MG63 (cell line): Measurements from ENCODE around the gene TSTD2. TPM values are rescaled to one million over a fixed set of nuclear protein-coding genes. Genes with fewer than 3 reads are reported as not detected.
"Not testable (repeated sequence)": the region's sequence is repeated elsewhere in the genome, so short reads cannot be mapped to it uniquely, and the experiment has no call there.

Experiments
- DNase-seq: peaks from one replicate; pipeline ENCODE4 v3.0.0-alpha.2; 2020
- H3K27me3 ChIP-seq: fragments of 250-450 bp; sonication (Bioruptor Pico); 2 replicates; pipeline ENCODE4 v1.5.1; 2020; ENCODE audit warnings: mild to moderate bottlenecking, moderate library complexity
- H3K36me3 ChIP-seq: fragments of 250-450 bp; sonication (Bioruptor Pico); 2 replicates; pipeline ENCODE4 v1.5.1; 2020; ENCODE audit warnings: mild to moderate bottlenecking, moderate library complexity
- H3K4me3 ChIP-seq: fragments of 250-450 bp; sonication (Bioruptor Pico); 2 replicates; pipeline ENCODE4 v1.5.1; 2020; ENCODE audit warnings: mild to moderate bottlenecking, moderate library complexity
- H3K9me3 ChIP-seq: fragments of 250-450 bp; sonication (Bioruptor Pico); 2 replicates; pipeline ENCODE4 v1.5.1; 2020; ENCODE audit warnings: mild to moderate bottlenecking, moderate library complexity
- total RNA-seq: library from RNA; depleted of rRNA; stranded (reverse); fragments of >200 nt; shearing (Covaris generic); gene quantifications from 2 replicates; pipeline ENCODE4 v1.2.3, GENCODE V29; 2014; ENCODE audit warnings: low replicate concordance

The TSTD2 gene
- total RNA-seq, 1 experiment from 2014 or later = 12.0 TPM

GRCh38 chr9:97638666-97639065, 5.5 kb upstream of the TSTD2 start:
- no peaks in the 10 kb centered on the region for H3K9me3 ChIP-seq
- no peaks in the 10 kb centered on the region for H3K27me3 ChIP-seq
- H3K36me3 ChIP-seq = peaks cover 46% of the 10 kb centered on the region
- no peak overlapping the region for H3K4me3 ChIP-seq
- DNase-seq = no peak

- no peaks in the 10 kb centered on the region for H3K9me3 ChIP-seq
- no peak overlapping the region for H3K4me3 ChIP-seq
- H3K27me3 ChIP-seq = no peaks in the 10 kb centered on the region
- DNase-seq = no peak
- H3K36me3 ChIP-seq = peaks cover 31% of the 10 kb centered on the region
Observed at GRCh38 chr9:97636903-97637302, 3.7 kb upstream of the TSTD2 start.

DNA sequence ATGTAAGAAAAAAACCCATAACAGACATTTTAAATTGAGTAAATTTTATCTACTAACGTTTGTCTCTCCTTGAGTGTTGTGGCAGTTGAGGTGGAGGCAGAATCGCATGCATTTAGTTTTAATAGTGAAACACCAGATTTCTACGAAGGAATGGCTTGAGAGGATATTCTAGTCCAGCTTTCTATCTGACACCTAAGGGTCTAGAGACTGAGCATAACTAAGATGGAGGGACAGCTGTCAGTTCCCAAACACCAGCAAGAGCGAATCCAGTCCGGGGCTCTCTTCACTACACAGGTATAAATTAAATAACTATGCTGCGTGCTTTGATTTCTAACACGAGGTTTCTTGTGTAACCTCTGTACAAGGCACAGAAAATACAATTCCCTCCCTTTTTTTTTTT, 1.9 kb upstream of the TSTD2 start:
- Histone ChIP-seq H3K27me3 (no peaks in the 10 kb centered on the region), H3K9me3 (no peaks in the 10 kb centered on the region), H3K4me3 (peak overlapping the region; percentile 94), H3K36me3 (peaks cover 16% of the 10 kb centered on the region)
- no peak for DNase-seq

DNA sequence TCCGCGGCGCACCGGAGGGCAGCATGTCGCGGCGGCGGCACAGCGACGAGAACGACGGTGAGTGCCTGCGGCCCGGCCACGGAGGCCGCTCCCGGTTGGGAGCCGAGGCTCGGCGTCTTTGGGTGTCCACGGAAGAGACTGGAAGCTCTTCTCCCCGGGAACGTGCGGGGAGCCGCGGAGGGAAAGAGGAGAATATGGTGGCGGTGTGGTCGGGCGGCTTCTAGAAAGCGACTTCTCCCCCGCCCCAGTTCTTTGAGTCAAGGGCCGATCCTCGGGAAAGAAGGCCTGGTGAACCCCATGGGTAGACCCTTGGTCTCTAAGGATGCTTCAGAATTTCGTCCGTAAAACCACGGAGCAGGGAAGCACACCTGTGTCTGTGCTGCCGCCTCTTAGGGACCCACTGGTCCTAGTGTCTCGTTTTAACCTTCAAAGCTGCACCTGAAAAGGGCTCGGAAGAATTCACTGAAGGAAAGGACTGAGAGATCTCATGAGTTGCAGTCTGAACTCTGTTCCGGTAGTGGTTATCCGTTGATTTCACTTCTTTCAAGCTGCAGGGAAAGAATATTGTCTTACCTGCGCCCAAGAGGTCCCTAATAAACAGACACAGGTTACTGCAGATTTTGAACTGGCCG, 807 bp upstream of the TSTD2 start:
- Histone ChIP-seq H3K4me3 (peak overlapping the region; percentile 94), H3K9me3 (no peaks in the 10 kb centered on the region), H3K36me3 (peaks cover 8% of the 10 kb centered on the region), H3K27me3 (no peaks in the 10 kb centered on the region)
- DNase-seq = no peak

- no peaks in the 10 kb centered on the region for H3K9me3 ChIP-seq
- DNase-seq = peak; percentile 37
- no peaks in the 10 kb centered on the region for H3K27me3 ChIP-seq
- peaks cover 5% of the 10 kb centered on the region for H3K36me3 ChIP-seq
- peak overlapping the region; percentile 94 for H3K4me3 ChIP-seq
Observed at GRCh38 chr9:97632248-97632984, 752 bp downstream of the TSTD2 start.

DNA sequence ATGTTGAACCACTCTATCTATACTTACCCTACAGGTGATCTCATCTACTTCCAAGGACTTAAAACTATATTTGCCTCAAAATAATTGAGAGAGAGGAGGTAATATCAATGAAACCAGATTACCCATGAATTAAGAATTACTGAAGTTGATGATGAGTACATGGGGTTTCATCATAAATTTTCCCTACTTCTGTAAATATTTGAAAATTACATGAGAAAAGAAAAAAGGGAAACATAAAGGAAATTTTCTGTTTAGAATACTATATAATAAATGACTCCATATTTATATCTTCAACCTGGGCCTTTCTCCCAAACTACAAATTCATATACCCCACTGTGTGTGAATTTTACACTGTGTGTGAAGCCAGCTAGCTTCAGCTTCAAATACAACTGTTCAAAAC, 2.6 kb downstream of the TSTD2 start:
- H3K4me3 ChIP-seq = no peak overlapping the region
- H3K27me3 ChIP-seq = no peaks in the 10 kb centered on the region
- peaks cover 14% of the 10 kb centered on the region for H3K36me3 ChIP-seq
- no peaks in the 10 kb centered on the region for H3K9me3 ChIP-seq
- DNase-seq = no peak

DNA sequence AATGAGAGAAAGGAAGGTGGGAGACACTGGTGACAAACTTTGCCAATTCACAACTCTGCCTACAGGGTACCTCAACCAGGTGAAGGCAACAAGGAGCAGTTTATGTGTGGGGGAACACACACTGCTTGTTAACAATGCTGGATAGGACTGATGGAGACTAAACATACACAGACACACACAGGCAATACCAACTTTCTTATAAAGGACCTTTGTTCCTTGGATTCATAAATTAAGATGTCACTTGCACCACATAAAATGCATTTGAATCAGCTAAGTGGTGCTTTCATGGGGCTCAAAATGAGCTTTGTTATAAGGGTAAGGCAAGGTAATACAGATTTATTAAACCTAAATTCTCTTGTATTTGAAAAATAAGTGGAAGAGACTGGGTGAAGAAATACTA, 4.0 kb downstream of the TSTD2 start:
- no peaks in the 10 kb centered on the region for H3K27me3 ChIP-seq
- no peak overlapping the region for H3K4me3 ChIP-seq
- no peak for DNase-seq

DNA sequence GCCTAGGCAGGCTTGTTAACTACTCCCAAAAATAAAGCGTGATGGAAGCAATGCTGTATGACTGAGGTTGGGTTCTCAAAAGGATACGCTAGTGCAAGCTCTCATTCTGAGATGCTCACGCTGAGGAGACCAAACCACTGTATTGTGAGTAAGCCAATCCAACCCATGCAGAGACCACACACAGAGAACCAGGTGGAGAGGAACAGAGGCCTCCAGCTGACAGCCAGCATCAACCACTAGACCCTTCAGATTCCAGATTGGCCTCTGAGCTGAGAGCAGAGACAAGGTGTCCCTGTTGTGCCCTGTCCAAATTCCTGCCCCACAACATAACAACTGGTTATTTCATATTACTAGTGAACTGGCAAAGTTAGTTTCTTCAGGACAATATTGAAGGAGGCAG, 4.5 kb downstream of the TSTD2 start:
- Histone ChIP-seq H3K9me3 (no peaks in the 10 kb centered on the region), H3K36me3 (peaks cover 27% of the 10 kb centered on the region), H3K4me3 (no peak overlapping the region), H3K27me3 (no peaks in the 10 kb centered on the region)
- DNase-seq = no peak

More for the DNA sequence above, 4.0 kb downstream of the TSTD2 start:
- H3K36me3 ChIP-seq = peaks cover 22% of the 10 kb centered on the region
- H3K9me3 ChIP-seq = no peaks in the 10 kb centered on the region

DNA sequence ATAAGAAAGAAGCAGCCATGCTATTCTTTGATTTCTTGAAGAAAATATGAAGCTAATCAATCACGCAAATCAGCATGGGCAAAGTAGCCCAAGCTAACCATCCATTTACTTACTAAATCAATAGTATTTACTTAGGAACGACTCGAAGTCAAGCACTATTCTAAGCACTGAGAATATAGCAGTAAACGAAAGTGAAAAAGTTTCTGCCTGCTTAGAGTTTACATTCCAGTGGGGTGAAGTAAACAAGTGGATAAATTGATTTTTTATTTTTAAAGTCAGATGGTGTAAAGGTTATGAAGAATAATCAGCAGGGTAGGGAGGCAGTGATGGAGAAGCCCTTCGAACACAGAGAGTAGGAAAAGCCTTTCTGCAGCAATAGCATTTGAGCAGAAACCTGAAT, 5.5 kb downstream of the TSTD2 start:
- no peak overlapping the region for H3K4me3 ChIP-seq
- H3K9me3 ChIP-seq = no peaks in the 10 kb centered on the region
- H3K36me3 ChIP-seq = peaks cover 32% of the 10 kb centered on the region
- no peak for DNase-seq
- no peaks in the 10 kb centered on the region for H3K27me3 ChIP-seq

DNA sequence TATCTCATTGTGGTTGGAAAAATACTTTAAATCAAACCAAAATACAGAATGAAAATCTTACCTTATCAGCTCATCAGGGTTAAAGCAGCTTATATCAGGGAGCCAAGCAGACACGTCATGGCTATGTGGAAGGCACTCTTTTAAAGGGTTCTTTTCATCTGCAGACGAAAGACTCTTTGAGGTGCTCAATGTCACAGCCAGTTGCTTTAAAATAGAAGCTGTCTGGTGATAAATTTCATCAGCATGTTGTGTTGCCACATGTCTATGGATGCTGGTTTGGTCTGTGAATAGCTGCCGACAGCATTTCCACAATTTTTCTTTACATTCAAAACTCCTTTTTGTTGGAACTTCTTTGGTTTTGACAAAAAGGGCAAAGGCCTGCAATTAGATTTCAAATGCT, 7.5 kb downstream of the TSTD2 start:
- no peak for DNase-seq
- H3K4me3 ChIP-seq = no peak overlapping the region
- H3K9me3 ChIP-seq = no peaks in the 10 kb centered on the region
- H3K27me3 ChIP-seq = no peaks in the 10 kb centered on the region
- peaks cover 30% of the 10 kb centered on the region for H3K36me3 ChIP-seq

DNA sequence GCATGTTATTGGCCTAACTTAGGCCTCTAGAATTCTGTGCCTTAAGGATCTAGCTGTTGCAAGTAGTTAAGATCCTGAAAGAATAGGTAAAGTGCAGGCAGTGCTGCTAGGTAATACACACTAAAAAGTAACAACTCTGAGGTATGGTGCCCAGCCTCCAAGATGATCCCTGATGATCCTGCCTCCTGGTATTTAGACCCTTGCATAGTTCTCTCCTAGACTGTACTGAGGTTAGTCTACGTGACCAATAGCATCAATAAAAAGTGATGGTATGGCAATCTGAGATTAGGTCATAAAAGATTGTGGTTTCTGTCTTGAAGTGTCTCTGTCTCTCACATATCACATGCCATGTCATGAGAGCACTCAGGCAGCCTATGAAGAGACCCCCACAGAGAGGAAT, 9.2 kb downstream of the TSTD2 start:
- no peak overlapping the region for H3K4me3 ChIP-seq
- peaks cover 30% of the 10 kb centered on the region for H3K36me3 ChIP-seq
- H3K27me3 ChIP-seq = no peaks in the 10 kb centered on the region
- no peaks in the 10 kb centered on the region for H3K9me3 ChIP-seq
- DNase-seq = no peak

- H3K27me3 ChIP-seq, H3K4me3 ChIP-seq, DNase-seq, H3K9me3 ChIP-seq: not testable (repeated sequence)
- peaks cover 30% of the 10 kb centered on the region for H3K36me3 ChIP-seq
Observed at GRCh38 chr9:97622483-97622882, 10.7 kb downstream of the TSTD2 start.

- H3K27me3 ChIP-seq, H3K9me3 ChIP-seq, H3K4me3 ChIP-seq, DNase-seq: not testable (repeated sequence)
- peaks cover 15% of the 10 kb centered on the region for H3K36me3 ChIP-seq
Observed at GRCh38 chr9:97620063-97620462, 13.1 kb downstream of the TSTD2 start.

GRCh38 chr9:97617939-97618416, 15.2 kb downstream of the TSTD2 start:
- no peak for DNase-seq
- Histone ChIP-seq H3K36me3 (peaks cover 14% of the 10 kb centered on the region), H3K27me3 (no peaks in the 10 kb centered on the region), H3K4me3 (no peak overlapping the region), H3K9me3 (no peaks in the 10 kb centered on the region)

DNA sequence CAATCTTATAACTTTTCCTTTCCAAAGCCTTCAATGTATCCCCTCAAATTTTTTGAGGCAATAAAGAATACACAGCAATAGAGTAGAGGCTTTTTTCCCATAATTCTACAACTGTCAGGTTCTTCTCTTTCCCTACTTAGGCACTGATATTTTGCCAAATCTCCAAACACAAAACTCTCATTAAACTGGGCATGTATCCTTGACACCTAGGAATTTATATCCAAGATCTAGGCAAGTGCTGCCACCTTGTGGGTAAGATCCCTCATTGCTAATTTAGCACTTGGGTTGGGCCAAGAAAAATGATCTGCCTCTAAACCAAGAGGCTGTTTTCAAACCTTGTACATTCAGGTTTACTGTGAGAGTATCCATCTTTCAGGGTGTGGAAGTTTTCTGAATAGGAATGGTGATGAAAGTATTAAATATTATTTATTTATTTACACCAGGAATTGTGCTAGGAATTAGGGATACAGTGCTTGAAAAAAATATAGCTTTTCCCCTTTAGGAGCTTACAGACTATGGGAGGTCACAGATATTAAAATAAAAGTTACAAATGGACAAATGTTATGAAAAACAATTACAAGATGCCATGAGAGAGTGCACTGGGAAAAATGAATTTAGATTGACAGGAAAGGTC, 17.6 kb downstream of the TSTD2 start:
- Histone ChIP-seq H3K9me3 (no peaks in the 10 kb centered on the region), H3K36me3 (peaks cover 17% of the 10 kb centered on the region), H3K27me3 (no peaks in the 10 kb centered on the region), H3K4me3 (no peak overlapping the region)
- DNase-seq = peak; percentile 12

- Histone ChIP-seq H3K9me3 (no peaks in the 10 kb centered on the region), H3K27me3 (no peaks in the 10 kb centered on the region), H3K36me3 (peaks cover 18% of the 10 kb centered on the region), H3K4me3 (no peak overlapping the region)
- DNase-seq = no peak
Observed at GRCh38 chr9:97604901-97605645, 28.1 kb downstream of the TSTD2 start.

- Histone ChIP-seq H3K36me3 (peaks cover 18% of the 10 kb centered on the region), H3K27me3 (no peaks in the 10 kb centered on the region), H3K4me3 (no peak overlapping the region), H3K9me3 (no peaks in the 10 kb centered on the region)
- no peak for DNase-seq
Observed at GRCh38 chr9:97602430-97602829, 30.7 kb downstream of the TSTD2 start.
